C4-2B (cell line): ENCODE measurements around the gene MGMT.

Experiments
- ZFX ChIP-seq: fragments of 450-650 bp; IDR thresholded peaks from 2 replicates; pipeline ENCODE4 v1.6.1; 2017
- TF ChIP-seq, protein P1 (sequence below): fragments of 450-650 bp; conservative IDR thresholded peaks from 2 replicates; pipeline ENCODE4 v1.5.1; 2017; ENCODE audit warnings: mild to moderate bottlenecking

DNA sequence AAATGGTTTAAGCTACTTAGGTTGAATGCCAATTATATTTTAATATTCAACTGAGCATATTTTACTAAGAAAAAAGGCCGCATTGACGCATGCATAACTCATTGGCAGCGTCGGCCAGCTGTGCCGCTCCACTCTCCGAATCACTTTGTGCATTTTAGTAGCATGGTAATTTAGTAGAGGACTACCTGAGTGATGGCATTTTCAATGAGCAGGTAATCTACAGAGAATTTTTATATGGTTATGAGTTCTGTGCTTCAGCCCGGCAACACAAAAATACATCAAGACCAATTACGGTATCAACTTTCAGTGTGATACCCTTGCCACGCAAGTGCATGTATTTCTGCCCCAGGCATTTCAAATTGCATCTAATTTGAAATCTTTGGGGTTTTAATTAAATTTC is 249.8 kb downstream of the MGMT start:
- TF ChIP-seq, protein P1, sequence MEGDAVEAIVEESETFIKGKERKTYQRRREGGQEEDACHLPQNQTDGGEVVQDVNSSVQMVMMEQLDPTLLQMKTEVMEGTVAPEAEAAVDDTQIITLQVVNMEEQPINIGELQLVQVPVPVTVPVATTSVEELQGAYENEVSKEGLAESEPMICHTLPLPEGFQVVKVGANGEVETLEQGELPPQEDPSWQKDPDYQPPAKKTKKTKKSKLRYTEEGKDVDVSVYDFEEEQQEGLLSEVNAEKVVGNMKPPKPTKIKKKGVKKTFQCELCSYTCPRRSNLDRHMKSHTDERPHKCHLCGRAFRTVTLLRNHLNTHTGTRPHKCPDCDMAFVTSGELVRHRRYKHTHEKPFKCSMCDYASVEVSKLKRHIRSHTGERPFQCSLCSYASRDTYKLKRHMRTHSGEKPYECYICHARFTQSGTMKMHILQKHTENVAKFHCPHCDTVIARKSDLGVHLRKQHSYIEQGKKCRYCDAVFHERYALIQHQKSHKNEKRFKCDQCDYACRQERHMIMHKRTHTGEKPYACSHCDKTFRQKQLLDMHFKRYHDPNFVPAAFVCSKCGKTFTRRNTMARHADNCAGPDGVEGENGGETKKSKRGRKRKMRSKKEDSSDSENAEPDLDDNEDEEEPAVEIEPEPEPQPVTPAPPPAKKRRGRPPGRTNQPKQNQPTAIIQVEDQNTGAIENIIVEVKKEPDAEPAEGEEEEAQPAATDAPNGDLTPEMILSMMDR = no peak
- no peak for TF ChIP-seq ZFX
